Activated T-helper 1 cell treated with anti-CD3 and anti-CD28 coated beads, Interleukin-12 subunit alpha, Interleukin-12 subunit beta, Interleukin-2, Interleukin-4 antibody, amounts not matched to agents 30 ng/mL and 10 ng/mL and 1 ng/mL, durations not matched to agents 14 hours and 24 hours and 36 hours (primary cell): ENCODE data around the gene IGFBP6. TPM values are rescaled to one million over a fixed set of nuclear protein-coding genes. Genes with fewer than 3 reads are reported as not detected.

Source experiments
- DNase-seq: peaks from one replicate; pipeline ENCODE4 v3.0.0; 2021; ENCODE audit warnings: low spot score
- H3K27ac Mint-ChIP-seq: one replicate; pipeline ENCODE4 v1.8.0; 2021; ENCODE audit warnings: mild to moderate bottlenecking, mixed read lengths
- H3K27me3 Mint-ChIP-seq: one replicate; pipeline ENCODE4 v1.8.0; 2022; ENCODE audit warnings: mild to moderate bottlenecking, moderate library complexity, mixed read lengths; ENCODE audit not compliant: insufficient read depth
- H3K36me3 Mint-ChIP-seq: one replicate; pipeline ENCODE4 v1.8.0; 2021; ENCODE audit warnings: low read depth, mixed read lengths
- H3K4me1 Mint-ChIP-seq: one replicate; pipeline ENCODE4 v1.8.0; 2021; ENCODE audit warnings: low read depth, mixed read lengths
- H3K4me3 Mint-ChIP-seq: one replicate; pipeline ENCODE4 v1.8.0; 2021; ENCODE audit warnings: mild to moderate bottlenecking, moderate library complexity, mixed read lengths
- H3K9me3 Mint-ChIP-seq: one replicate; pipeline ENCODE4 v1.8.0; 2021; ENCODE audit warnings: mixed read lengths
- intact Hi-C: fragments of 100-400 bp; cut with micrococcal nuclease; formaldehyde crosslinking; loops from one replicate; pipeline ENCODE4 v1.15.1; 2024
- total RNA-seq: library from RNA; stranded (reverse); gene quantifications from 2 replicates; pipeline ENCODE4 v1.2.3, GENCODE V29; 2022

IGFBP6 gene
- total RNA-seq, 1 donor from 2014 or later: not detected

- Mint-ChIP-seq H3K27me3 (no peaks in the 10 kb centered on the region), H3K4me3 (no peak overlapping the region), H3K27ac (no peak overlapping the region), H3K9me3 (no peaks in the 10 kb centered on the region), H3K36me3 (peaks cover 15% of the 10 kb centered on the region), H3K4me1 (peaks cover 5% of the 10 kb centered on the region)
- intact Hi-C loops: no loop called here
- no peak for DNase-seq
These were observed 35.2 kb upstream of the IGFBP6 start for GRCh38 chr12:53062011-53062961.

- no peak for DNase-seq
- Mint-ChIP-seq H3K27me3 (no peaks in the 10 kb centered on the region), H3K36me3 (peaks cover 16% of the 10 kb centered on the region), H3K4me1 (peaks cover 5% of the 10 kb centered on the region), H3K4me3 (no peak overlapping the region), H3K27ac (no peak overlapping the region), H3K9me3 (no peaks in the 10 kb centered on the region)
- intact Hi-C loops: no loop called here
These were observed 34.3 kb upstream of the IGFBP6 start for GRCh38 chr12:53062977-53063707.

GRCh38 chr12:53063708-53064612 lies 33.5 kb upstream of the IGFBP6 start:
- Mint-ChIP-seq H3K36me3 (peaks cover 16% of the 10 kb centered on the region), H3K27ac (no peak overlapping the region), H3K4me1 (peaks cover 5% of the 10 kb centered on the region), H3K4me3 (no peak overlapping the region), H3K9me3 (no peaks in the 10 kb centered on the region), H3K27me3 (no peaks in the 10 kb centered on the region)
- no peak for DNase-seq
- intact Hi-C loops: no loop called here

DNA sequence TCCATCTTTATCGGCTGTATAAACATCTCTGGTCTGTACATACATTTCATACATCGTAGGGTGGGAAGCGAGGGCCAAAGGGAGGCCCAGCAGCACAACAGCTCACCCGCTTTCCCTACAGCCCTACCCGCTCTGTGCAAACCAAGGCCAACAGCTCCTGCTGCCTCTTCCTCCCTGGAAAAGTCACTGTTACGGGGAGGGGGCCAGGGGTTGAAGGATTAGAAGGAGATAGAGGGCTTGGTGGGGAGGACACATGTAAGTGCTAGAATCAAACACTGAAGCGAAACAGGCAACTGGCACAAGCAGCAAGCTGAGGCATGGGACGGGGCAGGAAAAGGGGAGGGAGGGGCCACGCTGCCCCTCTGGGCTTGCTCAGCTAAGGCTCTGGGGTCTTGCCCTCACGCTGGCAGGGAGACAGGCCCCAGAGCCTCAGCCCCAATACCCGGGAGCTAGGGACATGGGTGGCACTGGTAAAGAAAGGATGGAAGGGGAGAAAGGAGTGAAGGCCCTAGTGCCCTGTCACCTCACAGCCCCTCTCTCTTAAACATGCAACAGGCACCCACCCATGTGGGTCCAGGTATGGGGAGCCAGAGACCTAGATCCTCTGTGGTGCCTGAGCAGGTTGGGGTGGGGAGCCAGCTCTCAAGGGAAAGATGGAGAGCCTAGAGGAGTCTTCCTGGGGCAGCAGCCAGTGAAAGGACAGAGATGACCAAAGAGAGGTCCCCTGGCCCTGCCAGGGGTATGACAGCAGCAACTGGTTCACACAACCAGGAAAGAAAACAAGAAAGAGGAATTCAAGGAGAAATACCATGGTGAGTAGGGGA lies 32.6 kb upstream of the IGFBP6 start:
- Mint-ChIP-seq H3K4me3 (no peak overlapping the region), H3K4me1 (peaks cover 5% of the 10 kb centered on the region), H3K27me3 (no peaks in the 10 kb centered on the region), H3K27ac (no peak overlapping the region), H3K9me3 (no peaks in the 10 kb centered on the region), H3K36me3 (peaks cover 16% of the 10 kb centered on the region)
- intact Hi-C loops: no loop called here
- no peak for DNase-seq

DNA sequence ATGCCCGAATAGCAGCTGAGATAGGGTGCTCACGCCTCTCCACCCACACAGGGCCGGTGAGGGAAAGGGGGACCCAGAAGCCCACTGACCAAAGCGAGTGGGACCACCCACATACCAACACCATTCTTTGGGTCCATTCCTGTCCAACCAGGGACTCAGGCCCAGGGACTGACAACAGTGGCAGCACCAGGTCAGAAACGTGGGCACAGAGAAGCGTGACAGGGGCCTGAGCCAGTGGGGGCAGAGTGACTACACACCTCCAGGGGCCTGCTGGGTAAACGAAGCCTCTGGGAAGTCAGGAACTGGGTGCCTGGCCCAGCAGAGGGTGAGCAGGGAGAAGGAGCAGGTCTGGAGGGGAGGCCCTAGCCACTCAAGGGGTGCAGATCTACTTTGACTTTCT lies 32.0 kb upstream of the IGFBP6 start:
- DNase-seq: no peak
- Mint-ChIP-seq H3K27ac (no peak overlapping the region), H3K4me1 (peaks cover 5% of the 10 kb centered on the region), H3K36me3 (peaks cover 20% of the 10 kb centered on the region), H3K27me3 (no peaks in the 10 kb centered on the region), H3K9me3 (no peaks in the 10 kb centered on the region), H3K4me3 (no peak overlapping the region)
- intact Hi-C loops: no loop called here

- peaks cover 5% of the 10 kb centered on the region for H3K4me1 Mint-ChIP-seq
- H3K27me3 Mint-ChIP-seq: no peaks in the 10 kb centered on the region
- H3K27ac Mint-ChIP-seq: no peak overlapping the region
- no peaks in the 10 kb centered on the region for H3K9me3 Mint-ChIP-seq
- H3K4me3 Mint-ChIP-seq: no peak overlapping the region
- peaks cover 22% of the 10 kb centered on the region for H3K36me3 Mint-ChIP-seq
- intact Hi-C loops: loop anchor here (1.0 kb wide), 1 partner anchor 33 kb away; no protein-coding TSS in a partner anchor
- DNase-seq: peak; percentile 49
These were observed 31.2 kb upstream of the IGFBP6 start for GRCh38 chr12:53065975-53066931.

- Mint-ChIP-seq H3K27me3 (no peaks in the 10 kb centered on the region), H3K36me3 (peaks cover 29% of the 10 kb centered on the region), H3K4me3 (no peak overlapping the region), H3K27ac (no peak overlapping the region), H3K9me3 (no peaks in the 10 kb centered on the region), H3K4me1 (peaks cover 5% of the 10 kb centered on the region)
- intact Hi-C loops: no loop called here
- DNase-seq: no peak
These were observed 30.1 kb upstream of the IGFBP6 start for GRCh38 chr12:53067074-53067992.

DNA sequence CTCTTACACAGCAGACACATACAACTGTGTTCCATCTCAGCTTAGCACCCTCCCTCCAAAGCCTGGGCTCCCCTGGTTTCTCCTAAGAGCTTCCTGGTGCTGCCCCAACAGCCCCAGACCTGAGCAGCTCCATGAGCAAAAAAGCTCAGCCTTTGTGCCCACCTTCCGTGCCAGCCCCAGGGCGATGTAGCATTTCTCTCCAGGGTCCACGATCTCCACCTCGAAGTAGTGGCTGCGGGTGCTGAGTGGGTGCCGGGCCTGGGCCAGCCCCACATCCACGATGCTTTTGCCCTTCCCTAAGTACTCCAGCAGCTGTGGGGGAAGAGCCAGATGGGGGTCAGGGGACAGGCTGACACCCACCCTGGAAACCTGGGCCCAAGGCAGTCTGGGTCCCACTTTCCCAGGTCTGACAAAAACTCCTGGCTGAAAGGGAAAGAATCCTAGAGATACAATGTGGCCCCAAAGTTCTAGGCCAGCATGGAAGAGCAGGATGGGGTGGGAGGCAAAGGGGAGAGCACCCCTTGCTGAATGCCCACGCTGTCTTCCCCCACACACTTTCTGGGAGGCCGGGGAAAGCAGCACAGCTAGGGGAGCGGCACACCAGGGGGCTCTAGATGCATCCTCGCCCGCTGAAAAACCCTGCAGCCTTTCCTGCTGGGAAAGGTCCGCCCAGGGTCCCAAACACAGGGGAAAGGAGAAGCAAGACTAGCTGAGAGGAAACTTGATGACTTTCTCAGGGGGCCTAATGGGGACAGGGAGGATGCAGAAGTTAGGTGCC lies 29.3 kb upstream of the IGFBP6 start:
- H3K4me3 Mint-ChIP-seq: no peak overlapping the region
- intact Hi-C loops: no loop called here

GRCh38 chr12:53068811-53069585 lies 28.5 kb upstream of the IGFBP6 start:
- Mint-ChIP-seq H3K4me1 (peaks cover 7% of the 10 kb centered on the region), H3K27ac (no peak overlapping the region), H3K9me3 (no peaks in the 10 kb centered on the region), H3K4me3 (no peak overlapping the region), H3K27me3 (no peaks in the 10 kb centered on the region), H3K36me3 (peaks cover 33% of the 10 kb centered on the region)
- DNase-seq: no peak
- intact Hi-C loops: no loop called here

More for the DNA sequence above, 29.3 kb upstream of the IGFBP6 start:
- Mint-ChIP-seq H3K27me3 (no peaks in the 10 kb centered on the region), H3K27ac (no peak overlapping the region), H3K9me3 (no peaks in the 10 kb centered on the region), H3K4me1 (peaks cover 5% of the 10 kb centered on the region), H3K36me3 (peaks cover 30% of the 10 kb centered on the region)
- no peak for DNase-seq
